GM18511 (cell line): ENCODE measurements around the gene MBD2.
A peak's percentile ranks its signal among the peaks of the same experiment; 100 is the strongest.
"Not testable (repeated sequence)": the region's sequence is repeated elsewhere in the genome, so short reads cannot be mapped to it uniquely, and the experiment has no call there.

Source experiments
- ATAC-seq: cut with Tn5 transposase; IDR thresholded peaks from one replicate; pipeline ENCODE4 v1.9.1; 2021; ENCODE audit warnings: mild to moderate bottlenecking, moderate library complexity; ENCODE audit not compliant: unreplicated experiment

Gene MBD2

GRCh38 chr18:54224379-54225014 lies at the start of gene MBD2:
TSS of gene MBD2 (minus strand) at chr18:54224669. CDS start at chr18:54224559, 110 bp downstream.
- ATAC-seq: peak; percentile 89

GRCh38 chr18:54269893-54270844 lies 45.7 kb upstream of the MBD2 start:
- peak; percentile 50 for ATAC-seq

- no peak for ATAC-seq
Measured at GRCh38 chr18:54268751-54269150, 44.3 kb upstream of the MBD2 start.

- no peak for ATAC-seq
Measured at GRCh38 chr18:54267701-54268100, 43.2 kb upstream of the MBD2 start.

GRCh38 chr18:54263904-54264336 lies 39.5 kb upstream of the MBD2 start:
- ATAC-seq: peak; percentile 79

GRCh38 chr18:54261894-54262293 lies 37.4 kb upstream of the MBD2 start:
- peak; percentile 71 for ATAC-seq

- ATAC-seq: peak; percentile 45
Measured at GRCh38 chr18:54260396-54261072, 36.1 kb upstream of the MBD2 start.

GRCh38 chr18:54257818-54258217 lies 33.3 kb upstream of the MBD2 start:
- ATAC-seq: not testable (repeated sequence)

- no peak for ATAC-seq
Measured at GRCh38 chr18:54257015-54257414, 32.5 kb upstream of the MBD2 start.

- no peak for ATAC-seq
Measured at GRCh38 chr18:54255141-54255540, 30.7 kb upstream of the MBD2 start.

- ATAC-seq: no peak
Measured at GRCh38 chr18:54254265-54254758, 29.8 kb upstream of the MBD2 start.

- no peak for ATAC-seq
Measured at GRCh38 chr18:54251606-54252390, 27.3 kb upstream of the MBD2 start.

- peak; percentile 89 for ATAC-seq
Measured at GRCh38 chr18:54250846-54251261, 26.4 kb upstream of the MBD2 start.

- ATAC-seq: no peak
Measured at GRCh38 chr18:54247511-54248175, 23.2 kb upstream of the MBD2 start.

- ATAC-seq: no peak
Measured at GRCh38 chr18:54242327-54242726, 17.9 kb upstream of the MBD2 start.

GRCh38 chr18:54241483-54241882 lies 17.0 kb upstream of the MBD2 start:
- no peak for ATAC-seq

- no peak for ATAC-seq
Measured at GRCh38 chr18:54240629-54241107, 16.2 kb upstream of the MBD2 start.

- no peak for ATAC-seq
Measured at GRCh38 chr18:54239601-54240000, 15.1 kb upstream of the MBD2 start.

GRCh38 chr18:54239091-54239490 lies 14.6 kb upstream of the MBD2 start:
- ATAC-seq: no peak
